IMR-90 (cell line): ENCODE measurements around the gene MLST8. TPM values are rescaled to one million over a fixed set of nuclear protein-coding genes. Genes with fewer than 3 reads are reported as not detected.

Experiments
- ATAC-seq: fragments of 200-7000 bp; cut with Tn5 transposase; 2 replicates; pipeline ENCODE4 v1.9.1; 2020; ENCODE audit warnings: low read depth, mild to moderate bottlenecking, moderate library complexity
- BruUV-seq: library from RNA; stranded (reverse); fragments of 400-500 nt; replicated peaks from 2 replicates; lab custom pipeline; 2021; lab: Mats Ljungman, UMichigan
- CTCF ChIA-PET: fragments of 300-600 bp; formaldehyde crosslinking; extraction: SDS; loops from one replicate; lab custom pipeline; 2021; ENCODE audit warnings: antibody characterized with exemption; lab: Yijun Ruan, JAX
- POLR2A ChIA-PET: fragments of 300-600 bp; sonication (Branson Sonifier 250); formaldehyde crosslinking; loops from one replicate; lab custom pipeline; 2022; ENCODE audit warnings: antibody characterized with exemption; ENCODE audit not compliant: unreplicated experiment; lab: Charles Lee
- DNase-seq: peaks from one replicate; pipeline ENCODE4 v3.0.0; 2013
- H2AFZ ChIP-seq: replicated peaks from 2 replicates; pipeline ENCODE3; 2013; ENCODE audit warnings: low read length, mild to moderate bottlenecking; ENCODE audit not compliant: poor library complexity
- H2AK5ac ChIP-seq: 2 replicates; pipeline ENCODE4 v1.6.1; 2013; ENCODE audit warnings: low read depth, low read length, inconsistent platforms
- H2AK9ac ChIP-seq: replicated peaks from 2 replicates; pipeline ENCODE3; 2013; ENCODE audit warnings: mild to moderate bottlenecking, low read depth, low read length, moderate library complexity; ENCODE audit not compliant: poor library complexity
- H2BK120ac ChIP-seq: 2 replicates; pipeline ENCODE4 v1.6.1; 2013; ENCODE audit warnings: low read depth, low read length, inconsistent platforms
- H2BK15ac ChIP-seq: 3 replicates; pipeline ENCODE4 v1.6.1; 2013; ENCODE audit warnings: low read depth, low read length, inconsistent platforms
- H2BK20ac ChIP-seq: 2 replicates; pipeline ENCODE4 v1.6.1; 2013; ENCODE audit warnings: low read depth, mild to moderate bottlenecking, inconsistent platforms, low read length, moderate library complexity
- H2BK5ac ChIP-seq: 2 replicates; pipeline ENCODE4 v1.6.1; 2013; ENCODE audit warnings: mild to moderate bottlenecking, low read depth, low read length, inconsistent platforms; ENCODE audit not compliant: poor library complexity, severe bottlenecking
- H3K14ac ChIP-seq: replicated peaks from 2 replicates; pipeline ENCODE4 v1.6.1; 2013; ENCODE audit warnings: low read depth, low read length, inconsistent platforms
- H3K18ac ChIP-seq: 2 replicates; pipeline ENCODE4 v1.6.1; 2013; ENCODE audit warnings: low read depth, low read length, control low read depth
- H3K23ac ChIP-seq: 2 replicates; pipeline ENCODE4 v1.6.1; 2013; ENCODE audit warnings: low read depth, low read length, inconsistent platforms
- H3K27ac ChIP-seq: 2 replicates; pipeline ENCODE4 v1.5.1; 2013; ENCODE audit warnings: mild to moderate bottlenecking, control low read depth, low read length; ENCODE audit not compliant: insufficient read depth
- H3K27me3 ChIP-seq: 2 replicates; pipeline ENCODE4 v1.6.1; 2013; ENCODE audit warnings: low read length; ENCODE audit not compliant: control insufficient read depth, insufficient read depth
- H3K36me3 ChIP-seq: 2 replicates; pipeline ENCODE4 v1.6.1; 2013; ENCODE audit warnings: low read length, mixed read lengths; ENCODE audit not compliant: control insufficient read depth, insufficient read depth
- H3K4ac ChIP-seq: 2 replicates; pipeline ENCODE4 v1.6.1; 2013; ENCODE audit warnings: low read depth, low read length, inconsistent platforms
- H3K4me1 ChIP-seq: 2 replicates; pipeline ENCODE4 v1.6.1; 2013; ENCODE audit warnings: low read length, mixed read lengths; ENCODE audit not compliant: control insufficient read depth, insufficient read depth
- H3K4me2 ChIP-seq: 2 replicates; pipeline ENCODE4 v1.6.1; 2013; ENCODE audit warnings: low read depth, mild to moderate bottlenecking, control low read depth, low read length, moderate library complexity
- H3K4me3 ChIP-seq: 2 replicates; pipeline ENCODE4 v1.5.1; 2013; ENCODE audit warnings: low read depth, mild to moderate bottlenecking, control low read depth, low read length, moderate library complexity; ENCODE audit not compliant: insufficient read depth
- H3K56ac ChIP-seq: 2 replicates; pipeline ENCODE4 v1.6.1; 2013; ENCODE audit warnings: low read length, inconsistent platforms; ENCODE audit not compliant: insufficient read depth; ENCODE audit errors: extremely low read depth
- H3K79me1 ChIP-seq, 2 experiments: 2 replicates each; pipeline ENCODE4 v1.6.1; 2013; ENCODE audit warnings: low read length in 2 of 2, inconsistent platforms in 1 of 2, low read depth in 1 of 2
- H3K9ac ChIP-seq: 2 replicates; pipeline ENCODE4 v1.6.1; 2013; ENCODE audit warnings: low read depth, low read length, control low read depth
- H3K9me1 ChIP-seq: 2 replicates; pipeline ENCODE4 v1.6.1; 2013; ENCODE audit warnings: low read length, inconsistent platforms; ENCODE audit not compliant: insufficient read depth
- H3K9me3 ChIP-seq: 2 replicates; pipeline ENCODE4 v1.6.1; 2013; ENCODE audit warnings: low read length; ENCODE audit not compliant: control insufficient read depth, insufficient read depth
- H4K20me1 ChIP-seq: 2 replicates; pipeline ENCODE4 v1.6.1; 2013; ENCODE audit warnings: low read length, inconsistent platforms; ENCODE audit not compliant: insufficient read depth
- H4K5ac ChIP-seq: 2 replicates; pipeline ENCODE4 v1.6.1; 2013; ENCODE audit warnings: mild to moderate bottlenecking, low read depth, low read length, control low read depth
- H4K8ac ChIP-seq, 2 experiments: 2 replicates each; pipeline ENCODE4 v1.6.1; 2013; ENCODE audit warnings: low read depth in 2 of 2, low read length in 2 of 2, control low read depth in 1 of 2, inconsistent platforms in 1 of 2
- H4K91ac ChIP-seq: 2 replicates; pipeline ENCODE4 v1.6.1; 2013; ENCODE audit warnings: low read depth, low read length, inconsistent platforms; ENCODE audit not compliant: insufficient read depth
- BHLHE40 ChIP-seq: fragments of 150-350 bp; IDR thresholded peaks from 2 replicates; pipeline ENCODE4 v1.6.1; 2016; ENCODE audit warnings: mild to moderate bottlenecking, low read depth, low read length
- CEBPB ChIP-seq: IDR thresholded peaks from 2 replicates; pipeline ENCODE4 v1.6.1; 2012; ENCODE audit warnings: low read depth, low read length, improper control_type of control experiment
- CHD1 ChIP-seq: IDR thresholded peaks from 2 replicates; pipeline ENCODE4 v1.6.1; 2012; ENCODE audit warnings: low read depth, low read length, improper control_type of control experiment
- ELK1 ChIP-seq: fragments of 150-350 bp; IDR thresholded peaks from 2 replicates; pipeline ENCODE4 v1.6.1; 2016; ENCODE audit warnings: low read depth, mild to moderate bottlenecking, low read length, moderate library complexity, borderline replicate concordance
- FOS ChIP-seq: fragments of 150-350 bp; IDR thresholded peaks from 2 replicates; pipeline ENCODE4 v1.6.1; 2016; ENCODE audit warnings: low read depth, low read length
- MAFK ChIP-seq: IDR thresholded peaks from 2 replicates; pipeline ENCODE4 v1.6.1; 2012; ENCODE audit warnings: low read depth, low read length, improper control_type of control experiment
- MXI1 ChIP-seq: IDR thresholded peaks from 2 replicates; pipeline ENCODE4 v1.6.1; 2012; ENCODE audit warnings: low read depth, mild to moderate bottlenecking, low read length, moderate library complexity, borderline replicate concordance
- NFE2L2 ChIP-seq: fragments of 150-350 bp; IDR thresholded peaks from 2 replicates; pipeline ENCODE4 v1.6.1; 2016; ENCODE audit warnings: low read depth, mild to moderate bottlenecking, low read length
- POLR2A ChIP-seq: IDR thresholded peaks from 2 replicates; pipeline ENCODE4 v1.6.1; 2012; ENCODE audit warnings: mild to moderate bottlenecking, low read depth, low read length
- RAD21 ChIP-seq: IDR thresholded peaks from 2 replicates; pipeline ENCODE4 v1.6.1; 2012; ENCODE audit warnings: low read length, improper control_type of control experiment
- WGBS, 2 experiments: methylation state at CpG; one replicate each; pipeline versions ENCODE4 v1.1.5 to v1.1.7; 2013; ENCODE audit warnings: missing lambda C conversion rate in 2 of 2; ENCODE audit not compliant: insufficient read length in 1 of 2; ENCODE audit errors: extremely low coverage in 2 of 2; 5-methylcytosine and 5-hydroxymethylcytosine counted together
- dilution Hi-C: fragments of 300-500 bp; cut with HindIII; formaldehyde crosslinking; loops from one replicate; pipeline ENCODE4 v1.14.3; 2018; ENCODE audit warnings: low sequenced_read_pairs; ENCODE audit not compliant: unreplicated experiment
- in situ Hi-C: fragments of 300-500 bp; cut with MboI; formaldehyde crosslinking; loops from 3 replicates; pipeline ENCODE4 v1.14.3; 2019; ENCODE audit warnings: low sequenced_read_pairs, inconsistent platforms, mixed read lengths
- intact Hi-C: fragments of 100-400 bp; cut with micrococcal nuclease; formaldehyde crosslinking; loops from 2 replicates; pipeline ENCODE4 v1.10.0; 2022
- polyA plus RNA-seq, 3 experiments: library from polyadenylated mRNA; depleted of rRNA; stranded (reverse); fragments of >200 nt; gene quantifications; 2 replicates each; pipeline ENCODE4 v1.2.3, GENCODE V29; 2012; ENCODE audit warnings: low replicate concordance in 1 of 3
- total RNA-seq: library from RNA; depleted of rRNA; stranded (reverse); fragments of >200 nt; gene quantifications from 2 replicates; pipeline ENCODE4 v1.2.3, GENCODE V29; 2012
- TF ChIP-seq, protein P1 (sequence below): conservative IDR thresholded peaks from 2 replicates; pipeline ENCODE4 v1.5.1; 2012; ENCODE audit warnings: mild to moderate bottlenecking, low read depth, low read length, improper control_type of control experiment
- TF ChIP-seq, protein P2 (sequence below): fragments of 150-350 bp; IDR thresholded peaks from 2 replicates; pipeline ENCODE4 v1.6.1; 2017; ENCODE audit warnings: mild to moderate bottlenecking, antibody characterized with exemption, low read length, low read depth

Gene MLST8
- total and polyA plus RNA-seq, 2 of the 4 experiments (the other 2 are of a cell fraction) = 34.4 to 93.7 TPM

DNA sequence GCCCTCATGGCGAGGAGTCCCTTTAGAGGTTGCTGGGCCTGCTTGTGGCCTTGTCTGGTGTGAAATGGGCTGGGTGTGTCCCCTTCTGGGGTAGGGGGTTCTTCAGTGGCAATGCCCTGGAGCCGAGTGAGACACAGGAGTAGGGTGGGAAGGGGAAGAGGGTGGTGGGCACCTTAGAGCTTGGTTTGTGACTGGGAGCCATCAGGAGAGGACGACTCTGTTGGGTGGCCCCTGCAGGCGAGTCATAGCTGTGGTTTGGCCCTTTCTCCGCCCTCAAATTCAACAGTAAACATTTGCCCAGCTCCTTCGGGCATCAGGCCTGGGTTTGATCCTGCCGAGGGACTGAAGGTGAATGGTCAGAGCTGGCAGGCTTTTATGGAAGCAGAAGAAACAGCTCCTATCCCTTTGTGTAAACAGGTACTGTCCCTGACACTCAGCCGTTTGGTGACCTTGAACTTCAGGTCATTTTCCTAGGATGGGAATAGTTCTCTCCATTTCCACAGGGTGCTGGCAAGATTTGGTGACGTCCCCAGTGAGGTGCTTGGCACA, 21.1 kb downstream of the MLST8 start:
- BruUV-seq = no TSS peak
- dilution Hi-C loops = no loop called here
- no peak for DNase-seq
- Histone ChIP-seq H4K91ac (no peak overlapping the region), H3K9me1 (peaks cover 15% of the 10 kb centered on the region; the same call in 1 of the 2 replicates), H2AK9ac (peak overlapping the region; percentile 82), H3K9ac (no peak overlapping the region), H2BK5ac (peak overlapping the region; percentile 30), H2BK20ac (no peak overlapping the region), H3K56ac (no peak overlapping the region), H3K9me3 (no peaks in the 10 kb centered on the region), H3K23ac (0 out of 2 replicates have a peak overlapping the region, but pooled peaks have one; percentile 3), H3K4me3 (no peak overlapping the region), H4K20me1 (peaks cover 24% of the 10 kb centered on the region), H4K5ac (no peak overlapping the region), H3K14ac (no peak overlapping the region), H3K4me1 (peaks cover 12% of the 10 kb centered on the region), H4K8ac (no peak overlapping the region), H2BK120ac (no peak overlapping the region), H3K18ac (no peak overlapping the region), H3K4ac (peak overlapping the region; percentile 19; the same call in 1 of the 2 replicates), H3K27ac (no peak overlapping the region), H3K4me2 (peak overlapping the region; percentile 50), H2AFZ (no peak overlapping the region), H3K27me3 (no peaks in the 10 kb centered on the region), H3K79me1 (peaks cover 2 to 45% of the 10 kb centered on the region in 2 experiments; a peak in 3 of 4 replicates), H2AK5ac (peak overlapping the region; percentile 37; the same call in 1 of the 2 replicates), H3K36me3 (peaks cover 23% of the 10 kb centered on the region; the same call in 1 of the 2 replicates), H2BK15ac (no peak overlapping the region)
- 30% methylated on average over 2 of the region's 9 CpGs; no CpG with 5 or more reads in 1 of the 2 experiments for WGBS, 2 experiments
- no peak for ATAC-seq
- CTCF ChIA-PET = interaction anchor here (1.4 kb wide), 1 partner anchor 11 kb away, joined by 4 read pairs; no protein-coding TSS in a partner anchor
- intact Hi-C loops = no loop called here
- in situ Hi-C loops = no loop called here
- TF ChIP-seq ELK1 (no peak), CEBPB (no peak), RAD21 (no peak), MAFK (no peak), MXI1 (no peak), NFE2L2 (no peak), BHLHE40 (no peak), POLR2A (no peak), CHD1 (no peak), FOS (no peak)
- TF ChIP-seq, protein P1, sequence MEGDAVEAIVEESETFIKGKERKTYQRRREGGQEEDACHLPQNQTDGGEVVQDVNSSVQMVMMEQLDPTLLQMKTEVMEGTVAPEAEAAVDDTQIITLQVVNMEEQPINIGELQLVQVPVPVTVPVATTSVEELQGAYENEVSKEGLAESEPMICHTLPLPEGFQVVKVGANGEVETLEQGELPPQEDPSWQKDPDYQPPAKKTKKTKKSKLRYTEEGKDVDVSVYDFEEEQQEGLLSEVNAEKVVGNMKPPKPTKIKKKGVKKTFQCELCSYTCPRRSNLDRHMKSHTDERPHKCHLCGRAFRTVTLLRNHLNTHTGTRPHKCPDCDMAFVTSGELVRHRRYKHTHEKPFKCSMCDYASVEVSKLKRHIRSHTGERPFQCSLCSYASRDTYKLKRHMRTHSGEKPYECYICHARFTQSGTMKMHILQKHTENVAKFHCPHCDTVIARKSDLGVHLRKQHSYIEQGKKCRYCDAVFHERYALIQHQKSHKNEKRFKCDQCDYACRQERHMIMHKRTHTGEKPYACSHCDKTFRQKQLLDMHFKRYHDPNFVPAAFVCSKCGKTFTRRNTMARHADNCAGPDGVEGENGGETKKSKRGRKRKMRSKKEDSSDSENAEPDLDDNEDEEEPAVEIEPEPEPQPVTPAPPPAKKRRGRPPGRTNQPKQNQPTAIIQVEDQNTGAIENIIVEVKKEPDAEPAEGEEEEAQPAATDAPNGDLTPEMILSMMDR = no peak
- TF ChIP-seq, protein P2, sequence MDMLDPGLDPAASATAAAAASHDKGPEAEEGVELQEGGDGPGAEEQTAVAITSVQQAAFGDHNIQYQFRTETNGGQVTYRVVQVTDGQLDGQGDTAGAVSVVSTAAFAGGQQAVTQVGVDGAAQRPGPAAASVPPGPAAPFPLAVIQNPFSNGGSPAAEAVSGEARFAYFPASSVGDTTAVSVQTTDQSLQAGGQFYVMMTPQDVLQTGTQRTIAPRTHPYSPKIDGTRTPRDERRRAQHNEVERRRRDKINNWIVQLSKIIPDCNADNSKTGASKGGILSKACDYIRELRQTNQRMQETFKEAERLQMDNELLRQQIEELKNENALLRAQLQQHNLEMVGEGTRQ = no peak
- POLR2A ChIA-PET = interaction anchor here (0.8 kb wide), 1 partner anchor 12 kb away, joined by 10 read pairs; no protein-coding TSS in a partner anchor
